HG02571 (cell line): ENCODE measurements around the gene PAPSS1.
"Not testable (repeated sequence)": the region's sequence is repeated elsewhere in the genome, so short reads cannot be mapped to it uniquely, and the experiment has no call there.

Source experiments
- ATAC-seq: cut with Tn5 transposase; IDR thresholded peaks from one replicate; pipeline ENCODE4 v1.9.1; 2021; ENCODE audit warnings: mild to moderate bottlenecking, moderate library complexity; ENCODE audit not compliant: unreplicated experiment

The PAPSS1 gene

GRCh38 chr4:107719922-107720722 lies at the start of gene PAPSS1:
Gene PAPSS1, minus strand, starts transcription at chr4:107720234. Its CDS starts 55 bp downstream, at chr4:107720179.
- ATAC-seq: peak; percentile 83

- ATAC-seq: no peak
These were observed 40.4 kb upstream of the PAPSS1 start for GRCh38 chr4:107760281-107760947.

GRCh38 chr4:107757864-107758476 lies 37.9 kb upstream of the PAPSS1 start:
- no peak for ATAC-seq

GRCh38 chr4:107757283-107757682 lies 37.2 kb upstream of the PAPSS1 start:
- no peak for ATAC-seq

DNA sequence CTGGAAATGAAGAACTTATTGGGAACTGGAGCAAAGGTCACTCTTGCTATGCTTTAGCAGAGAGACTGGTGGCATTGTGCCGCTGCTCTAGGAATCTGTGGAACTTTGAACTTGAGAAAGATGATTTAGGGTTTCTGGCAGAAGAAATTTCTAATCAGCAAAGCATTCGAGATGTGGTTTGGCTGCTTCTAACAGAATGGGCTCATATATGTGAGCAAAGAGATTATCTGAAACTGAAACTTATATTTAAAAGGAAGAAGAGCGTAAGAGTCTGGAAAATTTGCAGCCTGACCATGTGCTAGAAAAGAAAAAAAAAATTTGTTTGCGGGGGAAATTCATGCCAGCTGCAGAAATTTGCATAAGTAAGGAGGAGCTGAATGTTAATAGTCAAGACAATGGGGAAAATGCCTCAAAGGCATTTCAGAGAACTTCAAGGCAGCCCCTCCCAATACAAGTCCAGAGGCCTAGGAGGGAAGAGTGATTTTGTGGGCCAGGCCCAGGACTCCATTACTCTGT lies 35.9 kb upstream of the PAPSS1 start:
- ATAC-seq: no peak

DNA sequence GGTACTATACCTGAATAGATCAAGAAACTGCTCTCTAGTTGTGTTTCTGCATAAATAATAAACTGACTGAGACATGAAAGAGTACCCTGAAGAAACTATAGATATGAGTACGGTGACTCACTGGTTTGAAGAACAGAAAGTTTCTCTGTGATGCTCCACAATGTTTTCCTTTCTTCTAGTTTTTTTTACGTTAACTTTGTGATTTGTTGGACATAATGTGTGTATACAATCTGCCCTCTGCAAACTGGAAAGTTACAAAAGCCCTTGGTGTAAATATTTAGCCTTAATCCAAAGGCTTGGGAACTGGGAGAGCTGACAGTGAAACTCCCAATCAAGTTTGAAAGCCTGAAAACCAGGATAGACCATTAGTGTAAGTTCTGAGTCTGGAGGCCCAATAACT lies 31.6 kb upstream of the PAPSS1 start:
- ATAC-seq: no peak

- no peak for ATAC-seq
These were observed 27.9 kb upstream of the PAPSS1 start for GRCh38 chr4:107747748-107748486.

- no peak for ATAC-seq
These were observed 26.1 kb upstream of the PAPSS1 start for GRCh38 chr4:107746161-107746560.

DNA sequence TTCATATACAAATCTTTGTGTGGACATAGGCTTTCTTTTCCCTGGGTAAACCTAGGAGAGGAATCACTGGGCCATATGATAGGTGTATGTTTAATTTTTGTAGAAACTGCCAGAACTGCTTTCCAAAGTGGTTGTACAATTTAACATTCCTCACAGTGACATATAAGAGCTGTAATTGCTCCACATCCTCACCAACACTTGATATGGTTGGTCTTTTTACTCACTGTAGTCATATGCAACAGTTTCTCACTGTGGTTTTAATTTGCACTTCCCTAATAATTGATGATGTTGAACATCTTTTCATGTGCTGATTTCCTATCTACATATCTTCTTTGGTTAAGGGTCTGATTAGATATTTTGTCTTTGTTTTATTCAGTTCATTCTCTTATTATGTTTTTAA lies 24.5 kb upstream of the PAPSS1 start:
- ATAC-seq: no peak

DNA sequence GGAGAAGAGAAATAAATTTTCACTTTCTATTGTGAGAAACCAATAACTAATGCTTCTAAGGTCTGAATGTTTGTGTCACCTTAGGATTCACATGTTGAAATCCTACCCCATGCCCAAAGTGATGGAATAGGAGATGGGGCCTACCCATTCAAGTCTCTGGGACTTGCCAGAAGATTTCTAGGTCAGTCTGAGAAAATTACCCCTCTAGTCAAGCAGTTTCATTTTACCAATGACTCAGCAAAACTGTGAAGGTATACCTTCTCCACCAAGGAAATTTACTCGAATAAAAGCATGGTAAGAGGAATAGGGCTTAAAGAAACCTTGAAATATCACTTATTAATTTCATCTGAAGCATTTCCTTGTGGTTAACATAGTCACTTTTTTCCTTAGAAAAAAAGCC lies 23.5 kb upstream of the PAPSS1 start:
- ATAC-seq: no peak

- no peak for ATAC-seq
These were observed 22.8 kb upstream of the PAPSS1 start for GRCh38 chr4:107742791-107743190.

DNA sequence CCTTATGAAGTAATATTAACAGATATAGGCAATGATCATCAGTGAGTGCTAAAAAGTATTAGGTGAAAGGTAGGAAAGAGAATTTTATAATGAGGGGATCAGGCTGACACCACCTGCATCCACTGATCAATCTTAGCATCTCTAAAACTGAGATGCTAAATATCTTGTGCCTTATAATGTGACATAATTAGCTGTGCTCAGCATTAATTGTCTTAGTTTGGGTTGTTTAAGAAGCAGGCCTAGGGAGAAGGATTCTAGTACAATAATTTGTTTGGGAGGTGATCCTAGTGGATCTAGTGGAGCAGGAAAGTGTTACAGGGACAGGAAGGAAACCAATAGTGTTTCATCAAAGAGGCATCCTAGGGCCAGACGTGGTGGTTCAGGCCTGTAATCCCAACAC lies 22.2 kb upstream of the PAPSS1 start:
- no peak for ATAC-seq

GRCh38 chr4:107740950-107741701 lies 21.1 kb upstream of the PAPSS1 start:
- ATAC-seq: no peak

DNA sequence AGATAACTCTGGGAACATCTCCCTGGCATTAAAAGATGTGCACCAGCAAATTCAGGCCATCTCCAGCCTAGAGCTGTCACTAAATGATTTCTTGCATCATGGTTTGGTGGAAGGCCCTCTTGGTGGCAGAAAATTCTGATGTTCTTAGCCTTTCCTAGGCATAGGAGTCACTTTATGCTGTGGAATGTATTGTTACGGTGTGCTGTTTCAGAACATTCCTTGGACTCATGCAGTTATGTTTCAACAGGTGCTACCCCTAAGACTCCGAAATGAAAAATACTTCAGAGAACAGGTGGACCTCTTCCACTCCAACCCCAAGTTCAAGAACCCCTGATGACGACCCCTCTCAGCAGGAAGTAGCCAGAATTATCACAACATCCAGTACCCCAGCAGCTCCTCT lies 20.3 kb upstream of the PAPSS1 start:
- no peak for ATAC-seq

- ATAC-seq: no peak
These were observed 17.4 kb upstream of the PAPSS1 start for GRCh38 chr4:107737450-107737849.

DNA sequence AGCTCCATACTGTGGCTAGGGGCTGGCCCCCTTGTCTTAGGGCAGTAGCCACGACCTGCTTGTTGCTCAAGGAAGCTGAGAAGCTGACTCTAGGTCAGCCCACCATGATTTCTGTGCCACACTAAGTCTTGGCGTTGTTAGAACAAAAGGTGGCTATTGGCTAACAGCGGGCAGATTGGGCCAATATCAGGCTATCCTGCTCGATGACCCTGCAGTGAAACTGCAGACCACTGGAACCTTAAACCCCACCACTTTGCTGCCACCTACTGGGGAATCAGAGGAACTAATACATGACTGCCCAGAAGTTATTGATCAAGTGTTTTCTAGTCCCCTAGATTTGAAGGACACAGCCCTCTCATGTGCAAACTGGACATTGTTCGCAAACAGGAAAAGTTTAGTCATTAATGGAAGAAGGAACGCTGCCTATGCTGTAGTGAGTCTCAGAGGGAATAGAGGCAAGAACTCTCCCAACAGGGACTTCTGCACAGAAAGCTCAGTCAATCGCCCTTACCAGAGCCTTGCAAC lies 17.0 kb upstream of the PAPSS1 start:
- ATAC-seq: peak; percentile 45

- ATAC-seq: peak; percentile 76
These were observed 16.0 kb upstream of the PAPSS1 start for GRCh38 chr4:107736037-107736436.

GRCh38 chr4:107734120-107734519 lies 14.1 kb upstream of the PAPSS1 start:
- ATAC-seq: no peak

GRCh38 chr4:107733431-107733925 lies 13.4 kb upstream of the PAPSS1 start:
- ATAC-seq: no peak

GRCh38 chr4:107729050-107729449 lies 9.0 kb upstream of the PAPSS1 start:
- not testable (repeated sequence) for ATAC-seq
